Measurements from ENCODE around the gene CCDC60. TPM values are rescaled to one million over a fixed set of nuclear protein-coding genes. Genes with fewer than 3 reads are reported as not detected.

CCDC60 gene
- total RNA-seq, 4 donors from 2014 or later: not detected

- H3K4me3 ChIP-seq (ENCODE audit: low read depth, poor library complexity, severe bottlenecking): no peak overlapping the region
- DNase-seq (ENCODE audit: low spot score in 2 of 2): no peak
- WGBS, 2 donors: 6 to 10% methylated on average over 5 of the region's 5 CpGs
- intact Hi-C loops (cut with DNase I; ENCODE audit: low total_unique reads): no loop called here
- TF ChIP-seq POLR2A (IDR thresholded peaks at IDR 0.05) (no peak), CTCF (IDR thresholded peaks at IDR 0.05) (no peak)
These were observed 41.3 kb downstream of the CCDC60 start for GRCh38 chr12:119375883-119376190.

- 57 to 76% methylated on average over 4 of the region's 4 CpGs for WGBS, 2 donors
- TF ChIP-seq CTCF (IDR thresholded peaks at IDR 0.05) (no peak), POLR2A (IDR thresholded peaks at IDR 0.05) (no peak)
- no peak overlapping the region for H3K4me3 ChIP-seq (ENCODE audit: low read depth, poor library complexity, severe bottlenecking)
- intact Hi-C loops (cut with DNase I; ENCODE audit: low total_unique reads): no loop called here
- no peak for DNase-seq (ENCODE audit: low spot score in 2 of 2)
These were observed 44.4 kb downstream of the CCDC60 start for GRCh38 chr12:119378903-119379302.

- no peak for DNase-seq (ENCODE audit: low spot score in 2 of 2)
- TF ChIP-seq POLR2A (IDR thresholded peaks at IDR 0.05) (no peak), CTCF (IDR thresholded peaks at IDR 0.05) (no peak)
- no peak overlapping the region for H3K4me3 ChIP-seq (ENCODE audit: low read depth, poor library complexity, severe bottlenecking)
- intact Hi-C loops (cut with DNase I; ENCODE audit: low total_unique reads): no loop called here
- 72 to 77% methylated on average over 5 of the region's 5 CpGs for WGBS, 2 donors
These were observed 47.1 kb downstream of the CCDC60 start for GRCh38 chr12:119381471-119382235.

- intact Hi-C loops (cut with DNase I; ENCODE audit: low total_unique reads): no loop called here
- no peak for TF ChIP-seq POLR2A (IDR thresholded peaks at IDR 0.05)
- no peak for TF ChIP-seq CTCF (IDR thresholded peaks at IDR 0.05)
- DNase-seq (ENCODE audit: low spot score in 2 of 2): no peak
- no peak overlapping the region for H3K4me3 ChIP-seq (ENCODE audit: low read depth, poor library complexity, severe bottlenecking)
- 88 to 96% methylated on average over 7 of the region's 7 CpGs for WGBS, 2 donors
These were observed 48.7 kb downstream of the CCDC60 start for GRCh38 chr12:119383206-119383605.

GRCh38 chr12:119384340-119384739, 49.8 kb downstream of the CCDC60 start:
- intact Hi-C loops (cut with DNase I; ENCODE audit: low total_unique reads): no loop called here
- DNase-seq (ENCODE audit: low spot score in 2 of 2): no peak
- TF ChIP-seq CTCF (IDR thresholded peaks at IDR 0.05): no peak
- no peak for TF ChIP-seq POLR2A (IDR thresholded peaks at IDR 0.05)
- no peak overlapping the region for H3K4me3 ChIP-seq (ENCODE audit: low read depth, poor library complexity, severe bottlenecking)
- 76 to 87% methylated on average over 5 of the region's 5 CpGs for WGBS, 2 donors

GRCh38 chr12:119385659-119386058, 51.1 kb downstream of the CCDC60 start:
- 55 to 83% methylated on average over 3 of the region's 3 CpGs for WGBS, 2 donors
- intact Hi-C loops (cut with DNase I; ENCODE audit: low total_unique reads): no loop called here
- no peak for TF ChIP-seq POLR2A (IDR thresholded peaks at IDR 0.05)
- no peak for TF ChIP-seq CTCF (IDR thresholded peaks at IDR 0.05)
- H3K4me3 ChIP-seq (ENCODE audit: low read depth, poor library complexity, severe bottlenecking): no peak overlapping the region
- no peak for DNase-seq (ENCODE audit: low spot score in 2 of 2)

Data from lower leg skin (tissue), 4 donors.